ENCODE measurements around the gene PLPPR5. TPM values are rescaled to one million over a fixed set of nuclear protein-coding genes. Genes with fewer than 3 reads are reported as not detected.

The PLPPR5 gene
- total RNA-seq, 1 donor from 2014 or later, result 0.17 TPM

GRCh38 chr1:98989556-98989907, 15.1 kb downstream of the PLPPR5 start:
- H3K4me3 ChIP-seq (ENCODE audit: low read depth, low read length), result no peak overlapping the region
- TF ChIP-seq CTCF (conservative IDR thresholded peaks at IDR 0.05; ENCODE audit: low read depth, low read length), result no peak
- no peak for DNase-seq (ENCODE audit: low read depth)

GRCh38 chr1:98988904-98989555, 15.6 kb downstream of the PLPPR5 start:
- peak; percentile 88 for DNase-seq (ENCODE audit: low read depth)

GRCh38 chr1:98985687-98986086, 19.0 kb downstream of the PLPPR5 start:
- no peak for TF ChIP-seq CTCF (conservative IDR thresholded peaks at IDR 0.05; ENCODE audit: low read depth, low read length)
- no peak for DNase-seq (ENCODE audit: low read depth)

More at GRCh38 chr1:98988904-98989555, 15.6 kb downstream of the PLPPR5 start:
- no peak overlapping the region for H3K4me3 ChIP-seq (ENCODE audit: low read depth, low read length)
- no peak for TF ChIP-seq CTCF (conservative IDR thresholded peaks at IDR 0.05; ENCODE audit: low read depth, low read length)

DNA sequence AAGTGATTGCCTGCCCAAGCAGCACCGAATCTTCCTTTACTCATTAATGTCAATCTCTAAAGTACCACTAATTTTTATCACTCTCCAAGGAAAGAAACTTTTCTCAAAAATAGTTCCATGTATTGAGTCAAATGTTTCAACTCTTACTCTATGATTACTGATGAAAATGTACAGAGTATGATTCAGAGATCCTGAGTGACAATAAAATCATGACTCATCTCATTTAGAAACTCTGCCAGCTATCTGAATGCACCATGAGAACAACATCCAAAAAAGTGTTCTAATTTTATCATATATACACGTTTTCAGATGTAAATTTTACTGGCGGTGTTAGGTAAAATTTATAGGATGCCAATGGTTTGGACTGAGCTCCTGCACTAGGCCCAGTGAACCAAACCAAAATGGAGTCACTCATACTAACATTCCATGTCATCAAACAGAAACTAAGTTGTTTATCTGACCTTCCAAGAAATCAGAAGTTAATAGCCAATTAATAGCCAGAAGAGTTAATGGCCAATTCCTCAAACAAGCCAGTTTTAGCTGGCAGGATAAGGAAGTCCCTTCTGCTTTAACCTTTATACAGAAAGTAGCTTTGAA, 22.6 kb downstream of the PLPPR5 start:
- no peak for DNase-seq (ENCODE audit: low read depth)
- TF ChIP-seq CTCF (conservative IDR thresholded peaks at IDR 0.05; ENCODE audit: low read depth, low read length), result no peak

More at GRCh38 chr1:98985687-98986086, 19.0 kb downstream of the PLPPR5 start:
- no peak overlapping the region for H3K4me3 ChIP-seq (ENCODE audit: low read depth, low read length)

GRCh38 chr1:98979463-98979862, 25.2 kb downstream of the PLPPR5 start:
- DNase-seq (ENCODE audit: low read depth), result no peak
- TF ChIP-seq CTCF (conservative IDR thresholded peaks at IDR 0.05; ENCODE audit: low read depth, low read length), result no peak

More for the DNA sequence above, 22.6 kb downstream of the PLPPR5 start:
- H3K4me3 ChIP-seq (ENCODE audit: low read depth, low read length), result no peak overlapping the region

GRCh38 chr1:98975810-98976209, 28.9 kb downstream of the PLPPR5 start:
- no peak overlapping the region for H3K4me3 ChIP-seq (ENCODE audit: low read depth, low read length)
- no peak for DNase-seq (ENCODE audit: low read depth)
- TF ChIP-seq CTCF (conservative IDR thresholded peaks at IDR 0.05; ENCODE audit: low read depth, low read length), result no peak

More at GRCh38 chr1:98979463-98979862, 25.2 kb downstream of the PLPPR5 start:
- H3K4me3 ChIP-seq (ENCODE audit: low read depth, low read length), result no peak overlapping the region

DNA sequence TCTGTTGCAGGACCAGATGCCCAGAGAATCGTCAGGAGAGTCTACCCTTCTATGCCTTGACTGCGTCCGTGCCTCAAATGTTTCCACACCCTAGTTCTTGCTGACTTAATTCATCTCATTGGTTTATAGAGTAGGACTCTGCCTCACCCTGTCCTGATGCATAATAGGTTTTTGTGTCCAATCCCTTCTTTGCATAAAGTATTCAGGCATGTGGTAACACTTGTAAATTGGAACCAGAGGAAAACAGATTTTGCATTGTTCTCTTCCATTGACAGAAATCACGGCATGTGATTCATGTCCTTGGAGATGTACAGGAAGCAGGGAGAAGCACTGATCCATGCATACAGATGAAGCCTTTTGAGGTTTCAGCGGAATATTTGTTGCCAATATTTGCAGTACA, 29.5 kb downstream of the PLPPR5 start:
- no peak for TF ChIP-seq CTCF (conservative IDR thresholded peaks at IDR 0.05; ENCODE audit: low read depth, low read length)
- no peak for DNase-seq (ENCODE audit: low read depth)
- H3K4me3 ChIP-seq (ENCODE audit: low read depth, low read length), result no peak overlapping the region

Measured in epithelial cell of proximal tubule (primary cell).